Measurements from ENCODE around the gene GUCD1.
"Not testable (repeated sequence)": the region's sequence is repeated elsewhere in the genome, so short reads cannot be mapped to it uniquely, and the experiment has no call there.

The GUCD1 gene

DNA sequence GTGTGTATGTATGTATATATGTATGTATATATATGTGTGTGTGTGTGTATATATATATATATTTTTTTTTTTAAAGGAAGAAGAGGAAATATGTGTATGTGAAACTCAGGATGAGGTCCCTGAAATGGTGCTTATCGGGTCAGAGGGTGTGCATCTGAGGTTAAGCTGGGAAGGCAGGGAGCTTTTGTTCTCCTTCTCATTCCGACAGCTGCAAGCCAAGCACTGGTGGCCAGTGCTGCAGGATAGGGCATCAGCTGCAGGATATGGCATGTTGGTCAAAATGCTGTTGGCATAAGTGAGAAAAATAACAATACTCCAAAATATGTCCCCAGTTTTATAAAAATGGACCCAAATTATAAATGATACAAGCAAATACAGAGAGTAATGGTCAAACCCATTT, 8.3 kb upstream of the GUCD1 start:
- DNase-seq, result no peak

DNA sequence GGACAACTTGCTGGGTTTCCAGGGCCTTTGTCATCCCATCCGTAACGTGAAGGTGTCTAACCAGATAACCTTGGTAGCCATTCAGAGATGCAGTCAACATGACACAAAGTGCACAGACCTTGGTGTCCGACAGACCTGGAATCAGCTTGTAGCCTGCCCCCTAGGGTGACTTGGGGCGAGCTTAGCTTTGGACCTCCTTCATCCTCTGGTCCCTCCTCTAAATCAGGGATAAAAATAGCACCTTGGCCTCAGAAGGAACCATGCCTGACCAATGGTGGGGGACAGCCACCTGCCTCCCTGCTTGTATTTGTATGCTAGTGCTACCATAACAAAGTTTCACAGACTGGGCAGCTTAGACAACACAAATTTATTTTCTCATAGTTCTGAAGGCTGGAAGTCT, 4.5 kb upstream of the GUCD1 start:
- no peak for DNase-seq

GRCh38 chr22:24555165-24556039, 464 bp upstream of the GUCD1 start, which contains the start of gene SNRPD3:
TSS of gene SNRPD3 (plus strand) at chr22:24555999. CDS start at chr22:24557675, 1,676 bp downstream.
- peak; percentile 96 for DNase-seq

GRCh38 chr22:24553597-24554312, 1.2 kb downstream of the GUCD1 start:
- no peak for DNase-seq

DNA sequence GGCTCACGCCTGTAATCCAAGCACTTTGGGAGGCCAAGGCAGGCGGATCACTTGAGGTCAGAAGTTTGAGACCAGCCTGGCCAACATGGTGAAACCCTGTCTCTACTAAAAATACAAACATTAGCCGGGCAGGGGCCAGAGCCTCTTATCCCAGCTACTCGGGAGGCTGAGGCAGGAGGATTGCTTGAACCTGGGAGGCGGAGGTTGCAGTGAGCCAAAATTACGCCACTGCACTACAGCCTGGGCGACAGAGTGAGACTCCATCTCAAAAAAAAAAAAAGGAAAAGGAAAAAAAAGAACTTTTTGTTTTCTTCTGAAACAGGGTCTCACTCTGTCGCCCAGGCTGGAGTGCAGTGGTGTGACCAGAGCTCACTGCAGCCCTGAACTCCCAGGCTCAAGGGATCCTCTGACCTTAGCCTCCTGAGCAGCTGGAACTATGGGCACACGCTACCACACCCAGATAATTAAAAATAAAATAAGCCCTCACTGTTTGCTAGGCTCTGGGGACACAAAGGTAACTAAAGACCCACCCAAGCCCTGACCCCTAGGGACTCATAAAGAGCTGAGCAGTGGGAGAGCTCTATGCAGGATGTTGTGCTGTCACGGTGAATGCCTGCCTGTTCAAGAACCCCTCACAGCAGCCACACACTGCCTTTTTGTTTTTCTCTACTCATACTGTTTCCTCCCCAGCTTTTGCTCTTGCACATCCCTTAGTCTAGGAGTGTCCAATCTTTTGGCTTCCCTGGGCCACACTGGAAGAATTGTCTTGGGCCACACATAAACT, 2.2 kb downstream of the GUCD1 start:
- DNase-seq, result not testable (repeated sequence)

DNA sequence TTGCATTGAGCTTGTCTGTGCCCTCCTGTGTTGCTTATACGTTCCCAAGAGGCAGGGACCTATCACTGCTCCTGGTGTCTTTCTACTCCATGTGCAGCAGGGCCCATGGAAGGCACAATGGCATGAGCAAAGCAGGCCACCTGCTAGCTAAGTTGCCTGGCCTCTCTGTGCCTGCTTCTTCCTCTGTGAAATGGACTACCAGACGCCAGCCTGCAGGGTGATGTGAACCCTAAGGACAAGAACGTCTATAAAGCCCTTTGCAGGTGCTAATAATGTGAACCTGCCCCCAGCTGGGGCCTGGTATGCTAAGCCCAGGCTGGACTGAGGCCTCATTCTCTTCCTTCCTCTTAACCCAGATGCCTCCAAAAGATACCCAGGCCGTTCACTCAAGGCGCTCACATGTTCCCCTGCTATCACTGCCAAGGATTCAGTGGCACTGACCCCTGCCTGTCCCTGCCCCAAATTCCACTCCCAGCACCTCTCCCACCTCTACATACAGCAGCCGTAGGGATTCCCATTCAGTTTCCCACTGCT, 4.0 kb downstream of the GUCD1 start:
- DNase-seq, result no peak

- DNase-seq, result no peak
These were observed 4.7 kb downstream of the GUCD1 start for GRCh38 chr22:24550028-24550901.

DNA sequence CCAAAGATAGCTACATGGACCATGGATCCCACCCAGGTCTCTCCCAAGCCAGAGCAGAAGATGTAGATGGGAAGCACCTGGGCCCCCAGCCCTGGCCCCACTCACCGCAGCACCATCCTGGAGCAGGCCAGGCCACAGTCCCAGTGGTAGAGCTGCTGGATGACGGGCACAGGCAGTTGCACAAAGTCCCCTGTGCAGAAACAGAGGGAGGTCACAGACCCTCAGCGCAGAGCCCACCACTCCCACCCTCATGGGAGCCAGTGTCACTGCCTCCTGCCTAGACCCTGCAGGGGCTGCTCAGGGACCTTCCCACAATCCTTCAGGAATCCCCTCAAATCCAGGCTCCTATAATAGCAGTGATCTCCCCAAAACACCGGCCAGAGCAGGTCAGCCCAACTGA, 6.1 kb downstream of the GUCD1 start:
- no peak for DNase-seq

GRCh38 chr22:24543679-24544243, 11.2 kb downstream of the GUCD1 start:
- no peak for DNase-seq

DNA sequence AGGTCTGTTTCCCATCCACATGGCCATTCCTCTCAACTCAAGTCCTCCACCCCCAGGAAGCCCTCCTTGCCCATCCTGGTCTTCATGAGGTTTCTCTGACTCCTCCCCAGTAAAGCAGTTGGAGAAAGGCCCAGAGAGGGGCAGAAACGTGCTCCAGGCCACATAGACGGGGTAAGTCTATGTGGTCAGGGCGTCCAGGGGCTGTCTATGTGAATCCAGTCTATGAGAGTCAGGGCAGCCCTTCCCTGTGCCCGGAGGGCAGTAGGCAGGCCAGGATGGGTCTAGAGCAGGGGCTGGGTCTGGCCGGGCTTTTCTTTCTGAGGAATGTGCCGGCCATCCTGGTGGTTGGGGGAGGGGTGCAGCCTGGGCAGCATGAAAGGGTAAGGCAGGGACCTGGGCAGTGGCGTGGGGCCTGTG, 11.7 kb downstream of the GUCD1 start:
- no peak for DNase-seq

DNA sequence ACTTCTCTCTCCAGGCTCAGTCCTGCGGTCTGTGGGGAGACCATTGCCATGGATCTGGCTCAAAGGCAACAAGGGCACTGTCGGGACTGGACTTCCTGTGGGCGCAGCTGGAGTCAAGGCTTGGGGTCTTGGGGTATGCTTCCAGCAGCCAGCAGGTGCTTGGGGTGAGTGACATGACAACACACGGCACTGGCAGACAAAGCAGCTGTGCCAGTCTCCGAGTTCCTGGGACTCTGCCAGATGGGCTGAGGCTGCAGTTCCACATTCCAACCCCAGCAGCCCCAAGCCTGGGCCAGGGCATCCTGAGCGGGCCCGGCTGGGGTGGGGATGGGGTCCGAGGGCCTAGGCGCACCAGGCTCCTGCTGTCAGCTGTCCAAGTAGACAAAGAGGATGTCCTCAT, 12.3 kb downstream of the GUCD1 start:
- no peak for DNase-seq

GRCh38 chr22:24541681-24542515, 13.0 kb downstream of the GUCD1 start:
- no peak for DNase-seq

GRCh38 chr22:24540470-24540869, 14.5 kb downstream of the GUCD1 start:
- no peak for DNase-seq

GRCh38 chr22:24536089-24536488, 18.8 kb downstream of the GUCD1 start:
- DNase-seq, result no peak

- no peak for DNase-seq
These were observed 19.6 kb downstream of the GUCD1 start for GRCh38 chr22:24535348-24535747.

DNA sequence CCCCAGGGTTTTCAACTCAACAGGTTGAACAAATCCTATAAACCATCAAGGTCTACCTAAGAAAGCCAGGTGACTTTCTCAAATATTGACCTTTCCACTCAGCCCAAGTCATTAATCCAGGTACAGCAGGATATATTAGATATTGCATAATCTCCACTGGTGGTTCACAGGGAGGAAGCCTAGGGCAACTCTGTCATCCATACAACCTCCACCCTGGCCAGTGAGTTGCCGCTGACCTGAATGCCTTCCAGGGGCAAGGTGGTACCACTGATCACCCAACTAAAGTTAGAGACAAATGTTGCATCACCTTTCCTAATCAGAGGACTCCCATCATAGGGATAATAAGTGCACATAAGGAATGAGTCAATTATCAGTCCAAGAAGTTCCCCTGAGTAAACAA, 22.9 kb downstream of the GUCD1 start:
- peak; percentile 20 for DNase-seq

- DNase-seq, result not testable (repeated sequence)
These were observed 24.0 kb downstream of the GUCD1 start for GRCh38 chr22:24530968-24531367.

GRCh38 chr22:24529898-24530297, 25.0 kb downstream of the GUCD1 start:
- no peak for DNase-seq

GRCh38 chr22:24526191-24526590, 28.7 kb downstream of the GUCD1 start:
- no peak for DNase-seq

- peak; percentile 50 for DNase-seq
These were observed 29.4 kb downstream of the GUCD1 start for GRCh38 chr22:24525416-24526037.

Measured in NCI-H2029 (cell line).